Fibroblast of lung (primary cell): ENCODE results near the gene LCE1E. TPM values are rescaled to one million over a fixed set of nuclear protein-coding genes. Genes with fewer than 3 reads are reported as not detected.

Experiments used
- DNase-seq, 2 donors: peaks; one replicate each; pipeline versions ENCODE4 v3.0.0 to v3.0.0-alpha.2; 2010; ENCODE audit warnings: low read depth in 2 of 2
- H2AFZ ChIP-seq: 2 replicates; pipeline ENCODE4 v1.5.1; 2012; ENCODE audit warnings: low read length, control low read depth, inconsistent platforms
- H3K27ac ChIP-seq: 2 replicates; pipeline ENCODE4 v1.5.1; 2011; ENCODE audit warnings: low read length, control low read depth; ENCODE audit not compliant: insufficient read depth
- H3K27me3 ChIP-seq: 2 replicates; pipeline ENCODE4 v1.5.1; 2011; ENCODE audit warnings: mild to moderate bottlenecking, low read length; ENCODE audit not compliant: control insufficient read depth, insufficient read depth
- H3K36me3 ChIP-seq: 2 replicates; pipeline ENCODE4 v1.5.1; 2011; ENCODE audit warnings: low read length; ENCODE audit not compliant: control insufficient read depth, insufficient read depth
- H3K4me1 ChIP-seq: 2 replicates; pipeline ENCODE4 v1.5.1; 2011; ENCODE audit warnings: low read length; ENCODE audit not compliant: control insufficient read depth, insufficient read depth; ENCODE audit errors: extremely low read depth
- H3K4me2 ChIP-seq: 2 replicates; pipeline ENCODE4 v1.5.1; 2011; ENCODE audit warnings: low read length, control low read depth; ENCODE audit not compliant: insufficient read depth; ENCODE audit errors: extremely low read depth
- H3K4me3 ChIP-seq, 4 experiments: fragments of 200-600 bp in 1 of 4; sonication (generic) in 1 of 4; replicated peaks in 1 of 4; 2 replicates each; pipeline ENCODE4 v1.5.1; 2011 to 2016; ENCODE audit warnings: low read length in 4 of 4, low read depth in 3 of 4, mild to moderate bottlenecking in 3 of 4, control low read depth in 2 of 4, inconsistent platforms in 1 of 4, mixed read lengths in 1 of 4; ENCODE audit not compliant: insufficient read depth in 1 of 4; ENCODE audit errors: control extremely low read depth in 1 of 4
- H3K79me2 ChIP-seq: 2 replicates; pipeline ENCODE4 v1.5.1; 2012; ENCODE audit warnings: mild to moderate bottlenecking, low read length, inconsistent platforms; ENCODE audit not compliant: control insufficient read depth, insufficient read depth
- H3K9ac ChIP-seq: 2 replicates; pipeline ENCODE4 v1.5.1; 2011; ENCODE audit warnings: mild to moderate bottlenecking, low read length, control low read depth; ENCODE audit not compliant: insufficient read depth
- H3K9me3 ChIP-seq: 2 replicates; pipeline ENCODE4 v1.5.1; 2012; ENCODE audit warnings: low read depth, low read length; ENCODE audit not compliant: control insufficient read depth, insufficient read depth
- H4K20me1 ChIP-seq: 2 replicates; pipeline ENCODE4 v1.5.1; 2011; ENCODE audit warnings: low read length; ENCODE audit not compliant: control insufficient read depth, insufficient read depth; ENCODE audit errors: extremely low read depth
- CTCF ChIP-seq, 2 donors: IDR thresholded peaks in 1 of 2; conservative IDR thresholded peaks in 1 of 2; 1 replicate in 1 of 2; 2 replicates in 1 of 2; pipeline ENCODE4 v1.5.1; 2011 to 2012; ENCODE audit warnings: low read length in 2 of 2, control low read depth in 1 of 2, inconsistent platforms in 1 of 2, low read depth in 1 of 2, mild to moderate bottlenecking in 1 of 2
- EZH2 ChIP-seq: IDR thresholded peaks from 2 replicates; pipeline ENCODE4 v1.5.1; 2012; ENCODE audit warnings: low read length, control low read depth, mild to moderate bottlenecking; ENCODE audit errors: missing control alignments
- polyA plus RNA-seq, 2 donors: library from polyadenylated mRNA; depleted of rRNA in 1 of 2; stranded (reverse) in 1 of 2; unstranded in 1 of 2; fragments of >200 nt; gene quantifications; 2 replicates each; pipeline ENCODE4 v1.2.1, GENCODE V29; 2011 to 2012; ENCODE audit warnings: missing spikeins in 1 of 2
- total RNA-seq: library from RNA; depleted of rRNA; stranded (reverse); fragments of >200 nt; gene quantifications from 2 replicates; pipeline ENCODE4 v1.2.1, GENCODE V29; 2014

LCE1E gene
- total and polyA plus RNA-seq, 2 donors (not counting 1 experiment from before 2014, with no cell fraction given), result 0.14 TPM; not detected in 1

- Histone ChIP-seq H3K27ac (no peak overlapping the region), H3K4me1 (no peaks in the 10 kb centered on the region), H3K4me3 (no peak overlapping the region), H3K27me3 (no peaks in the 10 kb centered on the region), H3K9ac (no peak overlapping the region), H3K4me2 (no peak overlapping the region), H3K79me2 (no peaks in the 10 kb centered on the region), H3K9me3 (no peaks in the 10 kb centered on the region), H3K36me3 (no peaks in the 10 kb centered on the region), H4K20me1 (no peaks in the 10 kb centered on the region), H2AFZ (no peak overlapping the region)
- no peak for TF ChIP-seq EZH2
- TF ChIP-seq CTCF (conservative IDR thresholded peaks at IDR 0.05 in 1 of 2, IDR thresholded peaks at IDR 0.05 in 1 of 2; ENCODE audit: low read depth in 1 of 2, low read length in 2 of 2), result peak in 1 of 2 donors; percentile 3
- no peak for DNase-seq
Measured at GRCh38 chr1:152761609-152762213, 24.3 kb upstream of the LCE1E start.

GRCh38 chr1:152768847-152769533, 17.1 kb upstream of the LCE1E start:
- Histone ChIP-seq H3K9ac (no peak overlapping the region), H3K9me3 (no peaks in the 10 kb centered on the region), H3K4me1 (peaks cover 3% of the 10 kb centered on the region), H3K4me2 (peak overlapping the region; percentile 18), H3K79me2 (no peaks in the 10 kb centered on the region), H3K27me3 (no peaks in the 10 kb centered on the region), H3K4me3 (no peak overlapping the region), H2AFZ (no peak overlapping the region), H3K27ac (peak overlapping the region; percentile 17), H3K36me3 (no peaks in the 10 kb centered on the region), H4K20me1 (no peaks in the 10 kb centered on the region)
- DNase-seq, result peak in 1 of 2 donors; percentile 58
- no peak for TF ChIP-seq CTCF (conservative IDR thresholded peaks at IDR 0.05 in 1 of 2, IDR thresholded peaks at IDR 0.05 in 1 of 2; ENCODE audit: low read depth in 1 of 2, low read length in 2 of 2)
- TF ChIP-seq EZH2, result no peak

- Histone ChIP-seq H3K9ac (no peak overlapping the region), H3K79me2 (no peaks in the 10 kb centered on the region), H3K4me2 (no peak overlapping the region), H3K27me3 (no peaks in the 10 kb centered on the region), H3K36me3 (no peaks in the 10 kb centered on the region), H3K4me3 (no peak overlapping the region), H4K20me1 (no peaks in the 10 kb centered on the region), H2AFZ (no peak overlapping the region), H3K9me3 (no peaks in the 10 kb centered on the region), H3K4me1 (peaks cover 3% of the 10 kb centered on the region), H3K27ac (no peak overlapping the region)
- TF ChIP-seq EZH2 (no peak), CTCF (conservative IDR thresholded peaks at IDR 0.05 in 1 of 2, IDR thresholded peaks at IDR 0.05 in 1 of 2; ENCODE audit: low read depth in 1 of 2, low read length in 2 of 2) (no peak)
- no peak for DNase-seq
Measured at GRCh38 chr1:152770411-152770810, 15.6 kb upstream of the LCE1E start.
